Stimulated activated CD4-positive, alpha-beta T cell treated with anti-CD3 and anti-CD28 coated beads, Interleukin-15, amount 100 ng/mL, for 24 hours (primary cell): Measurements from ENCODE around the gene BRPF1.
A peak's percentile ranks its signal among the peaks of the same experiment; 100 is the strongest.

ENCODE experiments used
- DNase-seq: peaks from one replicate; pipeline ENCODE4 v3.0.0-alpha.2; 2020

BRPF1 gene

GRCh38 chr3:9792405-9793160 lies 61.0 kb downstream of the BRPF1 start, which contains the start of the genes ARPC4 and TADA3:
TSS of gene ARPC4 (plus strand) at chr3:9793082. CDS start at chr3:9793122, 40 bp downstream.
TSS of gene TADA3 (minus strand) at chr3:9792473. CDS start at chr3:9791466, 1,007 bp downstream.
- DNase-seq = peak; percentile 95

GRCh38 chr3:9793161-9793781 lies 61.7 kb downstream of the BRPF1 start:
- DNase-seq = no peak

- DNase-seq = no peak
These were observed 62.9 kb downstream of the BRPF1 start for GRCh38 chr3:9794400-9794799.

GRCh38 chr3:9795207-9795606 lies 63.7 kb downstream of the BRPF1 start:
- DNase-seq = no peak

GRCh38 chr3:9797196-9797945 lies 65.8 kb downstream of the BRPF1 start:
- DNase-seq = no peak
